GM19468 (cell line): ENCODE measurements around the gene SPRR3.

ENCODE experiments used
- ATAC-seq: cut with Tn5 transposase; IDR thresholded peaks from one replicate; pipeline ENCODE4 v1.9.1; 2021; ENCODE audit warnings: mild to moderate bottlenecking, moderate library complexity, moderate number of reproducible peaks; ENCODE audit not compliant: unreplicated experiment; ENCODE audit errors: extremely low read depth

The SPRR3 gene

GRCh38 chr1:153001382-153001781 is at the start of gene SPRR3:
Gene SPRR3, plus strand, starts transcription at chr1:153001749. Its CDS starts 1,272 bp downstream, at chr1:153003021.
- no peak for ATAC-seq

GRCh38 chr1:152953761-152954160 is 47.8 kb upstream of the SPRR3 start:
- ATAC-seq: no peak

- ATAC-seq: no peak
These were observed 47.1 kb upstream of the SPRR3 start for GRCh38 chr1:152954436-152954835.

GRCh38 chr1:152957561-152957960 is 44.0 kb upstream of the SPRR3 start:
- ATAC-seq: no peak

- no peak for ATAC-seq
These were observed 42.3 kb upstream of the SPRR3 start for GRCh38 chr1:152959273-152959672.

- no peak for ATAC-seq
These were observed 41.6 kb upstream of the SPRR3 start for GRCh38 chr1:152959801-152960451.

- no peak for ATAC-seq
These were observed 41.0 kb upstream of the SPRR3 start for GRCh38 chr1:152960452-152961044.

GRCh38 chr1:152961226-152961891 is 40.2 kb upstream of the SPRR3 start:
- no peak for ATAC-seq

GRCh38 chr1:152962876-152963415 is 38.6 kb upstream of the SPRR3 start:
- ATAC-seq: no peak

GRCh38 chr1:152964536-152964935 is 37.0 kb upstream of the SPRR3 start:
- ATAC-seq: no peak

GRCh38 chr1:152965853-152966252 is 35.7 kb upstream of the SPRR3 start:
- no peak for ATAC-seq

GRCh38 chr1:152967201-152967600 is 34.3 kb upstream of the SPRR3 start:
- ATAC-seq: no peak

- ATAC-seq: peak; percentile 68
These were observed 33.3 kb upstream of the SPRR3 start for GRCh38 chr1:152968248-152968647.

- no peak for ATAC-seq
These were observed 32.5 kb upstream of the SPRR3 start for GRCh38 chr1:152969036-152969435.

GRCh38 chr1:152970495-152970894 is 31.1 kb upstream of the SPRR3 start, which contains the start of gene SPRR4:
Gene SPRR4, plus strand, starts transcription at chr1:152970648. Its CDS starts 1,243 bp downstream, at chr1:152971891.
- no peak for ATAC-seq

GRCh38 chr1:152972196-152972886 is 29.2 kb upstream of the SPRR3 start:
- ATAC-seq: no peak

- ATAC-seq: no peak
These were observed 24.9 kb upstream of the SPRR3 start for GRCh38 chr1:152976688-152977087.

- no peak for ATAC-seq
These were observed 23.9 kb upstream of the SPRR3 start for GRCh38 chr1:152977614-152978013.

GRCh38 chr1:152980676-152981075 is 20.9 kb upstream of the SPRR3 start:
- ATAC-seq: no peak

- ATAC-seq: no peak
These were observed 20.2 kb upstream of the SPRR3 start for GRCh38 chr1:152981146-152981871.
